ENCODE results near the gene SCARB1.
"Not testable (repeated sequence)": the region's sequence is repeated elsewhere in the genome, so short reads cannot be mapped to it uniquely, and the experiment has no call there.

The SCARB1 gene, protein sequence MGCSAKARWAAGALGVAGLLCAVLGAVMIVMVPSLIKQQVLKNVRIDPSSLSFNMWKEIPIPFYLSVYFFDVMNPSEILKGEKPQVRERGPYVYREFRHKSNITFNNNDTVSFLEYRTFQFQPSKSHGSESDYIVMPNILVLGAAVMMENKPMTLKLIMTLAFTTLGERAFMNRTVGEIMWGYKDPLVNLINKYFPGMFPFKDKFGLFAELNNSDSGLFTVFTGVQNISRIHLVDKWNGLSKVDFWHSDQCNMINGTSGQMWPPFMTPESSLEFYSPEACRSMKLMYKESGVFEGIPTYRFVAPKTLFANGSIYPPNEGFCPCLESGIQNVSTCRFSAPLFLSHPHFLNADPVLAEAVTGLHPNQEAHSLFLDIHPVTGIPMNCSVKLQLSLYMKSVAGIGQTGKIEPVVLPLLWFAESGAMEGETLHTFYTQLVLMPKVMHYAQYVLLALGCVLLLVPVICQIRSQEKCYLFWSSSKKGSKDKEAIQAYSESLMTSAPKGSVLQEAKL

DNA sequence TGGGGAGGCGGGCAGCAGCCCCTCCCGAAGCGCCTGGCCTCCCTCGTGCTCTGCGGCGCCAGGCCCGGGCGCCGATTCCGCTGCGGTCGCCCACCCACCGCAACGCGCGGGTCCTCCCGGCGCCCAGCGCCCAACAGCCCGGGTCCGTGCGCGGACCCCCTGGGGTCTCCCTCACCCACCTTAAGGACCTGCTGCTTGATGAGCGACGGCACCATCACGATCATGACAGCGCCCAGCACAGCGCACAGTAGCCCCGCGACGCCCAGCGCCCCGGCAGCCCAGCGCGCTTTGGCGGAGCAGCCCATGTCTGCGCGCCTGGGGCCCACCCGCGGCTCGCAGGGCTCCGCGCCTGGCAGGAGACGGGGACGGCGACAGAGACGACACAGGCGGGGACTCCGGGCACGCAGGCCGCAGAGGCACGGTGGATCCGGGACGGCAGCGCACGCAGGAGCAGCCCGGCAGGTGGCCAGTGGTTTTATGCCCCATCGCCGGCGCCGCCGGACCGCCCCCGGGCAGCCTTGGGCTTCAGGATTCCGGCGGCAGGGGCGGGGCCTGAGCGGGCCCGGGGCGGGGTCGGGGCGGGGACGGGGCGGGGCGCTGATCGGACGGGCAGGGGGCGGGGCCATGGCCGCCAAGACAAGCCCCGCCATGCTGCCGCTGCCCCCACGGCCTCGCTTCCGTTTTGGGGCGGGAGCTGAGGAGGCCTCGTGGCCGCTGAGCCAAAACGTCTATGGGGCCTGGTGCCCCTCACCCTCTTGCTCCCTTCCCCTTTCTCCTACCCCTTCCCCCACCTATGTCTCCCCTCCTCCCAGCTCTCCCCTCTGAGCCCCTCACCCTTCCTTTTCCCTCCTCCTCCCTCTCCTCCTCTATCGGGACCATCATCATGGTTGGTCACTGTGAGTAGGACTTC lies at the start of gene SCARB1:
Gene SCARB1, minus strand, starts transcription at position 449 of the 910 bp plus-strand sequence. Its CDS starts 144 bp downstream, at position 305.
- Histone ChIP-seq H3K27me3 (replicated peaks; ENCODE audit: control insufficient read depth, insufficient read depth, low read length) (no peaks in the 10 kb centered on the region), H3K4me3 (replicated peaks; ENCODE audit: low read depth, low read length) (peak within 1 kb of the TSS; percentile 88), H3K36me3 (ENCODE audit: control insufficient read depth, insufficient read depth, low read length) (peaks cover 8% of the 10 kb centered on the region)
- DNase-seq (ENCODE audit: extremely low read depth, insufficient read length) = peak; percentile 90
- TF ChIP-seq, protein P1, sequence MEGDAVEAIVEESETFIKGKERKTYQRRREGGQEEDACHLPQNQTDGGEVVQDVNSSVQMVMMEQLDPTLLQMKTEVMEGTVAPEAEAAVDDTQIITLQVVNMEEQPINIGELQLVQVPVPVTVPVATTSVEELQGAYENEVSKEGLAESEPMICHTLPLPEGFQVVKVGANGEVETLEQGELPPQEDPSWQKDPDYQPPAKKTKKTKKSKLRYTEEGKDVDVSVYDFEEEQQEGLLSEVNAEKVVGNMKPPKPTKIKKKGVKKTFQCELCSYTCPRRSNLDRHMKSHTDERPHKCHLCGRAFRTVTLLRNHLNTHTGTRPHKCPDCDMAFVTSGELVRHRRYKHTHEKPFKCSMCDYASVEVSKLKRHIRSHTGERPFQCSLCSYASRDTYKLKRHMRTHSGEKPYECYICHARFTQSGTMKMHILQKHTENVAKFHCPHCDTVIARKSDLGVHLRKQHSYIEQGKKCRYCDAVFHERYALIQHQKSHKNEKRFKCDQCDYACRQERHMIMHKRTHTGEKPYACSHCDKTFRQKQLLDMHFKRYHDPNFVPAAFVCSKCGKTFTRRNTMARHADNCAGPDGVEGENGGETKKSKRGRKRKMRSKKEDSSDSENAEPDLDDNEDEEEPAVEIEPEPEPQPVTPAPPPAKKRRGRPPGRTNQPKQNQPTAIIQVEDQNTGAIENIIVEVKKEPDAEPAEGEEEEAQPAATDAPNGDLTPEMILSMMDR (IDR thresholded peaks at IDR 0.05; ENCODE audit: insufficient read depth, low read length, poor library complexity, severe bottlenecking) = no peak

DNA sequence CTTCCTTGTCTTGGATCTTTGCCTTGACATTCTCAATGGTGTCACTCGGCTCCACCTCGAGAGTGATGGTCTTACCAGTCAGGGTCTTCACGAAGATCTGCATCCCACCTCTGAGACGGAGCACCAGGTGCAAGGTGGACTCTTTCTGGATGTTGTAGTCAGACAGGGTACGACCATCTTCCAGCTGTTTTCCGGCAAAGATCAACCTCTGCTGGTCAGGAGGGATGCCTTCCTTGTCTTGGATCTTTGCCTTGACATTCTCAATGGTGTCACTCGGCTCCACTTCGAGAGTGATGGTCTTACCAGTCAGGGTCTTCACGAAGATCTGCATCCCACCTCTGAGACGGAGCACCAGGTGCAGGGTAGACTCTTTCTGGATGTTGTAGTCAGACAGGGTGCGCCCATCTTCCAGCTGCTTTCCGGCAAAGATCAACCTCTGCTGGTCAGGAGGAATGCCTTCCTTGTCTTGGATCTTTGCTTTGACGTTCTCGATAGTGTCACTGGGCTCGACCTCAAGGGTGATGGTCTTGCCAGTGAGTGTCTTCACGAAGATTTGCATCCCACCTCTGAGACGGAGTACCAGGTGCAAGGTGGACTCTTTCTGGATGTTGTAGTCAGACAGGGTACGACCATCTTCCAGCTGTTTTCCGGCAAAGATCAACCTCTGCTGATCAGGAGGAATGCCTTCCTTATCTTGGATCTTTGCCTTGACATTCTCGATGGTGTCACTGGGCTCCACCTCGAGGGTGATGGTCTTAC lies 49.0 kb upstream of the SCARB1 start:
- Histone ChIP-seq H3K4me3 (replicated peaks; ENCODE audit: low read depth, low read length) (peak overlapping the region; percentile 91), H3K36me3 (ENCODE audit: control insufficient read depth, insufficient read depth, low read length) (peaks cover 16% of the 10 kb centered on the region)
- DNase-seq (ENCODE audit: extremely low read depth, insufficient read length); H3K27me3 ChIP-seq (replicated peaks; ENCODE audit: control insufficient read depth, insufficient read depth, low read length): not testable (repeated sequence)

DNA sequence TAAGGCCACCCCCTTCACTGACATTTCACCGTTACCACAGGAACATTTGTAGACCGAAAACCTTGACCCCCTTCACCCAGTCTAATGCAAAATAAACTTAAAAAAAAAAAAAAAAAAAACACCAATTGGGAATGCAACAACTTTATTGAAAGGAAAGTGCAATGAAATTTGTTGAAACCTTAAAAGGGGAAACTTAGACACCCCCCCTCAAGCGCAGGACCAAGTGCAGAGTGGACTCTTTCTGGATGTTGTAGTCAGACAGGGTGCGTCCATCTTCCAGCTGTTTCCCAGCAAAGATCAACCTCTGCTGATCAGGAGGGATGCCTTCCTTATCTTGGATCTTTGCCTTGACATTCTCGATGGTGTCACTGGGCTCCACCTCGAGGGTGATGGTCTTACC lies 47.9 kb upstream of the SCARB1 start:
- Histone ChIP-seq H3K36me3 (ENCODE audit: control insufficient read depth, insufficient read depth, low read length) (peaks cover 16% of the 10 kb centered on the region), H3K4me3 (replicated peaks; ENCODE audit: low read depth, low read length) (peak overlapping the region; percentile 50)
- H3K27me3 ChIP-seq (replicated peaks; ENCODE audit: control insufficient read depth, insufficient read depth, low read length); DNase-seq (ENCODE audit: extremely low read depth, insufficient read length): not testable (repeated sequence)

DNA sequence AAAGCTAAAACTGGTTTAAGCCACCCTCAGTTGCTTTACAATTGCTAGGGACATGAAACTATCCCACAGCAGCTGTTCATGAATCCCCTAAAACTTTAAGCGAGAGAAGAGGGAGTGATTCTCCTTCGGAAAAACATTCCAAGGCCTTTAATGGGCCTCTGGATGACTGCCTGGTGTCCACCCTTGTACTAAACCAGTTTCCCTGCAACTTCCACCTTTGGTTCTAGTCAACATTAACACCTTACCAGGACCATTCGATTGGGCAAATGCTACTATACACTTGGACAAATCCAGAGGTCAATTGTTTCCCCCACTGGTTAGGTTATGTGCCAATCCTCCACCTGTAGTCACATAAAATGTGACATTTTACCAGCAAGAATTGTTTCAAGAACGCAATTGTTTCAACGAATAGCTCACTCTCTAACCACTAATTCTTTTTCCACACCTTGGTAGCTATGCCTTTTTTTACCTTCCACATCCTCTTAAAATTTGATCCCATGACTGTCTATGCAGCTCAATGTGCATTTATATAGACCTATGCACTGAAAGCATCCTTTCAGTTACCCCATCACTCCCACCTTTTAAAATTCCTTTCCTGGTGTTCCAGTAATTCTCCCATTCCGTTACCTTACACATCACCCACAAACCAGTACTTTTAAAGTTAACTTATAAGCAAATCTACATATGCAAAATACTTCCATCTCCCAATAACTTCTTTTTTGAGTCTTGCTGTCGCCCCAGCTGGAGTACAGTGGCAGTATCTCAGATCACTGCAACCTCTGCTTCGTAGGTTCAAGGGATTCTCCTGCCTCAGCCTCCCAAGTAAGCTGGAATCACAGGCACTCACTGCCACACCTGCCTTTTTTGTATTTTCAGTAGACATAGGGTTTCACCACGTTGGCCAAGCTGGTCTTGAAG lies 47.2 kb upstream of the SCARB1 start:
- no peak for DNase-seq (ENCODE audit: extremely low read depth, insufficient read length)
- TF ChIP-seq, protein P1 (IDR thresholded peaks at IDR 0.05; ENCODE audit: insufficient read depth, low read length, poor library complexity, severe bottlenecking) = no peak
- Histone ChIP-seq H3K4me3 (replicated peaks; ENCODE audit: low read depth, low read length) (peak overlapping the region; percentile 50), H3K36me3 (ENCODE audit: control insufficient read depth, insufficient read depth, low read length) (peaks cover 16% of the 10 kb centered on the region), H3K27me3 (replicated peaks; ENCODE audit: control insufficient read depth, insufficient read depth, low read length) (no peaks in the 10 kb centered on the region)

DNA sequence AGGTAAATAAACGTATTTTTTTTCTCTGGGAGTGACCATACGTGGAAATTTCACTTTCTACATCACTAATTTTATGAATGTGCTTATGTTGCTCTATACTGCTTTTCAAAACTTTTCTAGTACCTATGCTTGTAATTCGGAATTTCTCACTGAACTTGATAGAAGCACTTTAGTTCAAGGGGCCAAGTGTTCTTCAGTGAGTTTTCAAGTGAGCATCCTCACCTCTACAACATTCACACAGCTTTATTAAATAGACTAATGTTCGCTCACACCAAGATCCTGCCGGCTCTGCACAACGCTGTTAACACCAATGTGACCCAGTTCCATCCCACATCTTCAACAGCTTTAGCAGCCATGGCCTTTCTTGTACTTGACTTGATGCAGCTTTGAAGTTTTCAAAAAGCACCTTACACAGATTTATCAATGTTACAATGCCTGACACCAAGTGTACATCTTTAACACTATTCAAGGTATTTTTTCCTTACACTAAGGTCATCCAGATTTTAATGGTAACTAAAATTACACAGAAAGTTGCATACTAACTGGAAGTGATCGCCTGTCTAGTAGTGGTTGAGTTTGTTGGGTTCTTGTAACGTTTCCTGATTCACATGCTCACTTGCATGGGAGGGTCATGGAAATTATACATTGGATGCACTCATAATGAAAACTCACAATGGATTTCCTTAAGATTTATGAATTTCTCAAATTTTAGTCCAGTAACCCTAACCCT lies 46.3 kb upstream of the SCARB1 start:
- TF ChIP-seq, protein P1 (IDR thresholded peaks at IDR 0.05; ENCODE audit: insufficient read depth, low read length, poor library complexity, severe bottlenecking) = no peak
- DNase-seq (ENCODE audit: extremely low read depth, insufficient read length) = no peak
- peaks cover 16% of the 10 kb centered on the region for H3K36me3 ChIP-seq (ENCODE audit: control insufficient read depth, insufficient read depth, low read length)
- H3K27me3 ChIP-seq (replicated peaks; ENCODE audit: control insufficient read depth, insufficient read depth, low read length) = no peaks in the 10 kb centered on the region
- no peak overlapping the region for H3K4me3 ChIP-seq (replicated peaks; ENCODE audit: low read depth, low read length)

Measured in GM06990 (cell line).